ENCODE results near the gene CAPN7. TPM values are rescaled to one million over a fixed set of nuclear protein-coding genes. Genes with fewer than 3 reads are reported as not detected.

Gene CAPN7
- total RNA-seq, 3 donors from 2014 or later: 79.0 to 112 (median 91.4) TPM

DNA sequence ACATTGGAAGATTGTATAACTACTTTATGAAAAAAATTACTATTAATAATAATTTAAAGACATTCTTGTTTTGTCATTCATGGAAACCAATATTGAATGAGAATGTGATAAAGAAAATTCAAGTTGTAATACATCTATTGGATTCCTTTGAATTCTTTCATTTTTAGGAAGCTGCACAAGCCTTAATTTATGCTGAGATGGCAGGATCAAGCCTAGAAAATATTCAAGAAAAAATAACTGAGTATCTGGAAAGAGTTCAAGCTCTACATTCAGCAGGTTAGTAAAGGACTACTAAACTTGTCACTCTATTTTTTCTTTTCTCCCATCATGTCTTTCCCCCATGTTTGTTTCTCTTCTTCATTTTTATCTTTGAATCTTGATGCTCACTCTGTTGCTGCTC is 5.9 kb downstream of the CAPN7 start:
- intact Hi-C loops (cut with DNase I; ENCODE audit: low total_unique reads): no loop called here
- no peak for TF ChIP-seq POLR2AphosphoS5 (IDR thresholded peaks at IDR 0.05)
- TF ChIP-seq POLR2A (IDR thresholded peaks at IDR 0.05): no peak
- TF ChIP-seq, protein P1, sequence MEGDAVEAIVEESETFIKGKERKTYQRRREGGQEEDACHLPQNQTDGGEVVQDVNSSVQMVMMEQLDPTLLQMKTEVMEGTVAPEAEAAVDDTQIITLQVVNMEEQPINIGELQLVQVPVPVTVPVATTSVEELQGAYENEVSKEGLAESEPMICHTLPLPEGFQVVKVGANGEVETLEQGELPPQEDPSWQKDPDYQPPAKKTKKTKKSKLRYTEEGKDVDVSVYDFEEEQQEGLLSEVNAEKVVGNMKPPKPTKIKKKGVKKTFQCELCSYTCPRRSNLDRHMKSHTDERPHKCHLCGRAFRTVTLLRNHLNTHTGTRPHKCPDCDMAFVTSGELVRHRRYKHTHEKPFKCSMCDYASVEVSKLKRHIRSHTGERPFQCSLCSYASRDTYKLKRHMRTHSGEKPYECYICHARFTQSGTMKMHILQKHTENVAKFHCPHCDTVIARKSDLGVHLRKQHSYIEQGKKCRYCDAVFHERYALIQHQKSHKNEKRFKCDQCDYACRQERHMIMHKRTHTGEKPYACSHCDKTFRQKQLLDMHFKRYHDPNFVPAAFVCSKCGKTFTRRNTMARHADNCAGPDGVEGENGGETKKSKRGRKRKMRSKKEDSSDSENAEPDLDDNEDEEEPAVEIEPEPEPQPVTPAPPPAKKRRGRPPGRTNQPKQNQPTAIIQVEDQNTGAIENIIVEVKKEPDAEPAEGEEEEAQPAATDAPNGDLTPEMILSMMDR (IDR thresholded peaks at IDR 0.05): no peak
- Histone ChIP-seq H3K27ac (no peak overlapping the region), H3K27me3 (no peaks in the 10 kb centered on the region), H3K4me1 (peaks cover 0 to 8% of the 10 kb centered on the region in 2 donors), H3K36me3 (no peaks in the 10 kb centered on the region), H3K4me3 (no peak overlapping the region), H3K9me3 (no peaks in the 10 kb centered on the region)
- DNase-seq (ENCODE audit: low spot score in 2 of 2): no peak

DNA sequence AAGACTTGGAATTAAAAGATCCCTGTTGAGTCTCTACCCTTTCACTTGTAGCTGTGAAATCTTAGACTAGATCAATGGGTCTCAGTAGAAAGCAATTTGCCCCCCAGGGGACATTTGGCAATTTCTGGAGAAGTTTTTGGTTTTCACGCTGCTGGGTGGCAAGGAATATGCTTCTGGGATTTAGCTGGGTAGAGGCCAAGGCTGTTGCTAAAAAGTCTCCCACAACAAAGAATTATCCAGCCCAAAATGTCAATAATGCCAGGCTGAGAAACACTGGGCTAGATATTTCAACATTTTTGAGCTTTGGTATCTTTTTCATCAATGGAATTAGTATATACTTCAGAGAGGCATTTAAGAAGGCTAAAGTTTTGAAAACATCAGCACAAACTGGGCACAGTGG is 8.7 kb downstream of the CAPN7 start:
- no peaks in the 10 kb centered on the region for H3K4me1 ChIP-seq

DNA sequence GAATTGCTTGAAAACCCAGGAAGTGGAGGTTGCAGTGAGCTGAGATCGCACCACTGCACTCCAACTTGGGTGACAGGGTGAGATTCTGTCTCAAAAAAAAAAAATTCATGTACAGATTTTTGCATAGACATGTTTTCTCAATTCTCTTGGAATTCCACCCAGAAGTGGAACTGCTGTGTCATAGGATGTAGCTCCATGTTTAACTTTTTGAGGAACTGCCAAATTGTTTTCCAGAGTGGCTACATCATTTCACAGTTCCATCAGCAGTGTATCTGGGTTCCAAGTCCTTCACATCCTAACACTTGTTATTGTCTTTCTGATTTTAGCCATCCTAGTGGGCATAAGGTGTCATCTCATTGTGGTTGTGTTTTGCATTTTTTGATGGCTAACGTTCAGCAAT is 9.9 kb downstream of the CAPN7 start:
- intact Hi-C loops (cut with DNase I; ENCODE audit: low total_unique reads): no loop called here
- Histone ChIP-seq H3K36me3 (no peaks in the 10 kb centered on the region), H3K27me3 (no peaks in the 10 kb centered on the region), H3K9me3 (no peaks in the 10 kb centered on the region), H3K4me3 (no peak overlapping the region), H3K4me1 (no peaks in the 10 kb centered on the region), H3K27ac (no peak overlapping the region)
- no peak for TF ChIP-seq POLR2AphosphoS5 (IDR thresholded peaks at IDR 0.05)
- no peak for TF ChIP-seq POLR2A (IDR thresholded peaks at IDR 0.05)
- TF ChIP-seq, protein P1 (IDR thresholded peaks at IDR 0.05): no peak
- DNase-seq (ENCODE audit: low spot score in 2 of 2): no peak

More for the DNA sequence above, 8.7 kb downstream of the CAPN7 start:
- H3K27ac ChIP-seq: no peak overlapping the region
- H3K9me3 ChIP-seq: no peaks in the 10 kb centered on the region
- H3K27me3 ChIP-seq: no peaks in the 10 kb centered on the region
- H3K4me3 ChIP-seq: no peak overlapping the region
- no peak for DNase-seq (ENCODE audit: low spot score in 2 of 2)
- TF ChIP-seq, protein P1 (IDR thresholded peaks at IDR 0.05): no peak
- TF ChIP-seq POLR2AphosphoS5 (IDR thresholded peaks at IDR 0.05) (no peak), POLR2A (IDR thresholded peaks at IDR 0.05) (no peak)
- H3K36me3 ChIP-seq: no peaks in the 10 kb centered on the region
- intact Hi-C loops (cut with DNase I; ENCODE audit: low total_unique reads): no loop called here

DNA sequence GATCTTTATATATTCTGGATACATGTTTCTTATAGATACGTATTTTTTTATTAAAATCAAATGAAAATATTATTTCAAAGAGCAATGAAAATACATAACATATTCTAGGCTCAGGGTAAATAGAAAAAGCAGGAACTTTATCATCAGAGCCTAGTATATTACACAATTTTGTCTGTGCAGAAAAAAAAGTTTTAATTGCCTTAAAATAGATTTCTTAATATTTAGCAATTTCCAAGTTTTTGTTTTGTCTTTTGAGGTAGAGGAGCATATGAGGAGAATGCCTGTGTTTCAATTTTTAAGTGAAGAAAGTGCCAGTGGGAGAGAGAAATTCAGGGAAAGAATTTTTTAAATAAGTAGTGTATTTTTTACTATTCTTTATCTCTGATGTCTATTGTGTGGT is 10.5 kb downstream of the CAPN7 start:
- no peak for DNase-seq (ENCODE audit: low spot score in 2 of 2)
- Histone ChIP-seq H3K27ac (no peak overlapping the region), H3K4me3 (no peak overlapping the region), H3K4me1 (no peaks in the 10 kb centered on the region), H3K36me3 (no peaks in the 10 kb centered on the region), H3K9me3 (no peaks in the 10 kb centered on the region), H3K27me3 (no peaks in the 10 kb centered on the region)
- intact Hi-C loops (cut with DNase I; ENCODE audit: low total_unique reads): no loop called here
- TF ChIP-seq, protein P1 (IDR thresholded peaks at IDR 0.05): no peak
- TF ChIP-seq POLR2A (IDR thresholded peaks at IDR 0.05) (no peak), POLR2AphosphoS5 (IDR thresholded peaks at IDR 0.05) (no peak)

DNA sequence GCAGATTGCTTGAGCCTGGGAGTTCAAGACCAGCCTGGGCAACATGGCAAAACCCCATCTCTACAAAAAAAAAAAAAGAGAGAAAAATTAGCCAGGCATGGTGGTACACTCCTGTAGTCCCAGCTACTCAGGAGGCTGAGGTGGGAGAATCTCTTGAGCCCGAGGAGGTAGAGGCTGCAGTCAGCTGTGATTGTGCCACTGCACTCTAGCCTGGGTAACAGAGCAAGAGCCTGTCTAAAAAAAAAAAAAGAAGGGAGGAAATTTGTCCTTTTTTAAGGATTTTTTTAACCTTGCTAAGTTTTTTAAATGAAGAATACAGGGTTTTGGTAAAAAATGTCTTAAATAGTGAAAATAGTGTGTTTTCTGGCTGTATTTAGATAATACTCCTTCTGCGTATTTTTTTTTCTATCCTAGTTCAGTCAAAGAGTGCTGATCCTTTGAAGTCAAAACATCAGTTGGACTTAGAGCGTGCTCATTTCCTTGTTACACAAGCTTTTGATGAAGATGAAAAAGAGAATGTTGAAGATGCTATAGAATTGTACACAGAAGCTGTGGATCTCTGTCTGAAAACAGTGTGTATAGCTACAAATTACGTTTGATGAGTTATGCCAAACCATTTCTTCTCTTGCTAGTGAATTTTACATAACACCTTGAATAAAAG is 11.1 kb downstream of the CAPN7 start:
- H3K27ac ChIP-seq: no peak overlapping the region
- TF ChIP-seq, protein P1 (IDR thresholded peaks at IDR 0.05): no peak
- no peak for TF ChIP-seq POLR2A (IDR thresholded peaks at IDR 0.05)
- no peak for TF ChIP-seq POLR2AphosphoS5 (IDR thresholded peaks at IDR 0.05)
- H3K9me3 ChIP-seq: no peaks in the 10 kb centered on the region
- intact Hi-C loops (cut with DNase I; ENCODE audit: low total_unique reads): no loop called here
- no peaks in the 10 kb centered on the region for H3K4me1 ChIP-seq
- no peak overlapping the region for H3K4me3 ChIP-seq
- no peak for DNase-seq (ENCODE audit: low spot score in 2 of 2)
- no peaks in the 10 kb centered on the region for H3K27me3 ChIP-seq
- no peaks in the 10 kb centered on the region for H3K36me3 ChIP-seq
